Stomach (tissue), 4 donors: ENCODE data around the gene NNMT.

Source experiments
- CTCF ChIP-seq, 7 experiments: fragments of 450-650 bp in 4 of 7; fragments of 200-600 bp in 3 of 7; sonication (generic) in 3 of 7; IDR thresholded peaks; one replicate each; pipeline ENCODE4 v1.5.1; 2016 to 2019; ENCODE audit warnings: antibody characterized with exemption in 7 of 7, control low read depth in 2 of 7, mild to moderate bottlenecking in 1 of 7
- EP300 ChIP-seq: sonication (generic); formaldehyde crosslinking; IDR thresholded peaks from one replicate; pipeline ENCODE4 v1.6.1; 2017; ENCODE audit warnings: antibody characterized with exemption
- POLR2A ChIP-seq, 4 donors: fragments of 450-650 bp; IDR thresholded peaks; one replicate each; pipeline ENCODE4 v1.6.1; 2016; ENCODE audit warnings: antibody characterized with exemption in 4 of 4, control low read depth in 2 of 4, mild to moderate bottlenecking in 1 of 4, moderate library complexity in 1 of 4
- POLR2AphosphoS5 ChIP-seq, 3 donors: sonication (generic); formaldehyde crosslinking; IDR thresholded peaks; one replicate each; pipeline ENCODE4 v1.6.1; 2016; ENCODE audit warnings: antibody characterized with exemption in 3 of 3

GRCh38 chr11:114350022-114350421, 53.8 kb downstream of the NNMT start:
- no peak for TF ChIP-seq CTCF (IDR thresholded peaks at IDR 0.05)
- TF ChIP-seq POLR2AphosphoS5 (IDR thresholded peaks at IDR 0.05): no peak
- no peak for TF ChIP-seq POLR2A (IDR thresholded peaks at IDR 0.05)
- TF ChIP-seq EP300: no peak
